Osteocyte (in vitro differentiated cells): Measurements from ENCODE around the gene MTFP1. TPM values are rescaled to one million over a fixed set of nuclear protein-coding genes. Genes with fewer than 3 reads are reported as not detected.

Experiments
- DNase-seq: peaks from one replicate; pipeline ENCODE4 v3.0.0; 2021; ENCODE audit warnings: mixed read lengths; ENCODE audit not compliant: unreplicated experiment; ENCODE audit errors: extremely low spot score
- H3K27ac Mint-ChIP-seq: one replicate; pipeline ENCODE4 v1.8.0; 2021; ENCODE audit warnings: mild to moderate bottlenecking, mixed read lengths; ENCODE audit not compliant: unreplicated experiment
- H3K27me3 Mint-ChIP-seq: one replicate; pipeline ENCODE4 v1.8.0; 2021; ENCODE audit warnings: mixed read lengths; ENCODE audit not compliant: unreplicated experiment
- H3K36me3 Mint-ChIP-seq: one replicate; pipeline ENCODE4 v1.8.0; 2021; ENCODE audit warnings: mixed read lengths; ENCODE audit not compliant: unreplicated experiment
- H3K4me1 Mint-ChIP-seq: one replicate; pipeline ENCODE4 v1.8.0; 2021; ENCODE audit warnings: mixed read lengths; ENCODE audit not compliant: unreplicated experiment
- H3K4me3 Mint-ChIP-seq: one replicate; pipeline ENCODE4 v1.8.0; 2021; ENCODE audit warnings: mild to moderate bottlenecking, moderate library complexity, mixed read lengths; ENCODE audit not compliant: unreplicated experiment
- H3K9me3 Mint-ChIP-seq: one replicate; pipeline ENCODE4 v1.8.0; 2021; ENCODE audit warnings: mixed read lengths; ENCODE audit not compliant: unreplicated experiment
- total RNA-seq: library from RNA; stranded (reverse); gene quantifications from 2 replicates; pipeline ENCODE4 v1.2.1, GENCODE V29; 2021
- TF ChIP-seq, protein P1 (sequence below): fragments of 200-600 bp; sonication (generic); IDR thresholded peaks from 2 replicates; pipeline ENCODE4 v1.5.0; 2021; ENCODE audit warnings: antibody characterized with exemption, mild to moderate bottlenecking, moderate library complexity

Gene MTFP1
- total RNA-seq, 1 donor from 2014 or later = 10.5 TPM

DNA sequence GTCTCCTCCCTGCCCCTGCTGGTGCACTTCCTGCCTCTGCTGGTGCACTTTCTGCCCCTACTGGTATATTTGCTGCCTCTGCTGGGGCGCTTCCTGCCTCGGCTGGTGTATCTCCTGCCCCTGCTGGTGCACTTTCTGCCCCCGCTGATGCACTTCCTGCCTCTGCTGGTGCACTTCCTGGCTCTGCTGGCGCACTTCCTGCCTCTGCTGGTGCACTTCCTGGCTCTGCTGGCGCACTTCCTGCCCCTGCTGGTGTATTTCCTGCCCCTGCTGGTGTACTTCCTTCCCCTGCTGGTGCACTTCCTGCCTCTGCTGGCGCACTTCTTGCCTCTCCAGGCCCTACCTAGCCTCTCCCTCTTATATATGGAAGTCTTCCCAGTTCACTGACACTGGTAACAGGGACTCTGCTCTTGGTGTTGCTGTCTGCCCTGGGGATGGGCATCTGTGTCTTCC, 10.1 kb downstream of the MTFP1 start:
- peaks cover 7% of the 10 kb centered on the region for H3K27me3 Mint-ChIP-seq
- no peaks in the 10 kb centered on the region for H3K9me3 Mint-ChIP-seq
- TF ChIP-seq, protein P1, sequence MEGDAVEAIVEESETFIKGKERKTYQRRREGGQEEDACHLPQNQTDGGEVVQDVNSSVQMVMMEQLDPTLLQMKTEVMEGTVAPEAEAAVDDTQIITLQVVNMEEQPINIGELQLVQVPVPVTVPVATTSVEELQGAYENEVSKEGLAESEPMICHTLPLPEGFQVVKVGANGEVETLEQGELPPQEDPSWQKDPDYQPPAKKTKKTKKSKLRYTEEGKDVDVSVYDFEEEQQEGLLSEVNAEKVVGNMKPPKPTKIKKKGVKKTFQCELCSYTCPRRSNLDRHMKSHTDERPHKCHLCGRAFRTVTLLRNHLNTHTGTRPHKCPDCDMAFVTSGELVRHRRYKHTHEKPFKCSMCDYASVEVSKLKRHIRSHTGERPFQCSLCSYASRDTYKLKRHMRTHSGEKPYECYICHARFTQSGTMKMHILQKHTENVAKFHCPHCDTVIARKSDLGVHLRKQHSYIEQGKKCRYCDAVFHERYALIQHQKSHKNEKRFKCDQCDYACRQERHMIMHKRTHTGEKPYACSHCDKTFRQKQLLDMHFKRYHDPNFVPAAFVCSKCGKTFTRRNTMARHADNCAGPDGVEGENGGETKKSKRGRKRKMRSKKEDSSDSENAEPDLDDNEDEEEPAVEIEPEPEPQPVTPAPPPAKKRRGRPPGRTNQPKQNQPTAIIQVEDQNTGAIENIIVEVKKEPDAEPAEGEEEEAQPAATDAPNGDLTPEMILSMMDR = no peak
- H3K27ac Mint-ChIP-seq = no peak overlapping the region
- no peaks in the 10 kb centered on the region for H3K36me3 Mint-ChIP-seq
- no peak overlapping the region for H3K4me3 Mint-ChIP-seq
- H3K4me1 Mint-ChIP-seq = no peaks in the 10 kb centered on the region
- DNase-seq = no peak

DNA sequence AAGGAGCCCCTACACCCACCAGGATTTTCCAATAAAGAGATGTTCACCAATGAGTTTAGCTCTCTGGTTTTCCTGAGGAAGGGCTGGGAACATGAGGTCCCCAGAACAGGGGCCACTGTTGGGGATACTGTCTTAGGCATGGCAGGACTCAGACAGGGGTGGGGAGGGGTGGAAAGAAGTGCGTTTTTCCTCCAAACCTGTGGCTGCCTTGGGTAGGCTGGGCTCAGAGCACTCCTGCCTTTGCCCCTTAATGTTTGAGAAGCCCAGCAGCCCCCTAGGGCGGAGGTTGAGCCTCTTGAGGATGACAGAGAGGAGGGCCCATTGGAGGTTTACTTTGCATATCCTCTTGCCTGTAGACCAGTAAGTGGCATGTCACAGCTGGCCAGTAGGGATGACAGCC, 10.6 kb downstream of the MTFP1 start:
- Mint-ChIP-seq H3K4me1 (no peaks in the 10 kb centered on the region), H3K36me3 (no peaks in the 10 kb centered on the region), H3K4me3 (no peak overlapping the region)

DNA sequence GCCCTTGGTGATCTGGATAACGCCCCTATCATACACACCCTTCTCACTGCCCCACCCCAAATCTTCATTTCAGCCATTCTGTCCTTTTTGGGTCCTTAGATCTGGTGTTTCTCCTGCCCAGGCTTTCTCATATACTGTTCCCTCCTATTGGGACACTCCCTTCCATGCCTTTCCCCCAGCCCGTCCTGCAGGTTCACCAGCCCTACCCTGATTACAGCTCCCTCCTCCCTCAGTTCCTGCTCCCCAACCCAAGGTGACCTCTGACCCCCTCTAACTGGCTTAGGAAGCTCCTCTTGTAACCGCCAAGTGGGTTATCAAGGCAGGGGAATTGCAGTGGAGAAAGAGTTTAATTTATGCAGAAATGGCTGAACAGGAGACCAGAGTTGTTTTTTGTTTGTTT, 13.0 kb downstream of the MTFP1 start:
- H3K9me3 Mint-ChIP-seq = no peaks in the 10 kb centered on the region
- H3K4me3 Mint-ChIP-seq = no peak overlapping the region
- TF ChIP-seq, protein P1 = no peak
- H3K27me3 Mint-ChIP-seq = peaks cover 16% of the 10 kb centered on the region
- no peaks in the 10 kb centered on the region for H3K36me3 Mint-ChIP-seq
- DNase-seq = no peak
- H3K4me1 Mint-ChIP-seq = no peaks in the 10 kb centered on the region
- no peak overlapping the region for H3K27ac Mint-ChIP-seq

More for the DNA sequence above, 10.6 kb downstream of the MTFP1 start:
- Mint-ChIP-seq H3K27ac (no peak overlapping the region), H3K27me3 (peaks cover 11% of the 10 kb centered on the region), H3K9me3 (no peaks in the 10 kb centered on the region)
- DNase-seq = no peak
- TF ChIP-seq, protein P1 = no peak

DNA sequence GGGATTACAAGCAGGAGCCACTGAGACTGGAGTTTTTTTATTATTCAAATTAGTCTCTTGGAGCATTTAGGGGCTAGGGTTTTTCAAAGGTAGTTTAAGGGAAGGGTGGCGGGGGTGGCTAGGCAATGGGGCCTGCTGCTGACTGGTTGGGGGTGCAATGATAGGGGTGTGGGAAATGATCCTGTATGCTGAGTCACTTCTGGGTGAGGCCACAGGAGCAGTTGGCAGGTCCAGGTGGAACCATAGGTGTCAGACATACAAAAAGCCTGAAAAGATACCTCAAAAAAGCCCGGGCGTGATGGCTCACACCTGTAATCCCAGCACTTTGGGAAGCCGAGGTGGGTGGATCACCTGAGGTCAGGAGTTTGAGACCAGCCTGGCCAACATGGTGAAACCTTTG, 13.7 kb downstream of the MTFP1 start:
- Mint-ChIP-seq H3K9me3 (no peaks in the 10 kb centered on the region), H3K27ac (no peak overlapping the region), H3K36me3 (no peaks in the 10 kb centered on the region), H3K4me1 (no peaks in the 10 kb centered on the region), H3K4me3 (no peak overlapping the region), H3K27me3 (peaks cover 16% of the 10 kb centered on the region)
- no peak for DNase-seq
- TF ChIP-seq, protein P1 = no peak

DNA sequence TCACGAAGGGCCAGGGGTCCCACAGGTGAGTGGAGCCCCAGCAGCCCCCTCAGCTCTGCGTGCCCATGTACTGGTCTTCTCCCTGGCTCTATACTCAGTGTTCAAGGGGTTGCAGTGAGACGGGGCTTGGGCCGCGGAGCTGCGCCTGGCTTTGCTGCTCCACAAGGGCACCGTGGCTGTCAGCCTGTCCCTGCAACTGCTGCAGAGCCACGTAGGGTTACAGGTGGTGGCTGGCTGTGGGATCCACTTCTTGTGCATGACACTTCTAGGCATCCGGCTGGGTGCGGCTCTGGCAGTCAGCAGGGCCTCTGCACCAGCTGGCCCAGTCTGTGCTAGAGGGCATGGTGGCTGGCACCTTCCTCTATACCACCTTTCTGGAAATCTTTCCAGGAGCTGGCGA, 14.3 kb downstream of the MTFP1 start:
- DNase-seq = no peak
- Mint-ChIP-seq H3K4me1 (no peaks in the 10 kb centered on the region), H3K27ac (no peak overlapping the region), H3K4me3 (no peak overlapping the region), H3K9me3 (no peaks in the 10 kb centered on the region), H3K36me3 (no peaks in the 10 kb centered on the region), H3K27me3 (peaks cover 16% of the 10 kb centered on the region)
- TF ChIP-seq, protein P1 = no peak
